ENCODE measurements around the gene UVRAG. TPM values are rescaled to one million over a fixed set of nuclear protein-coding genes. Genes with fewer than 3 reads are reported as not detected.

UVRAG gene
- total and polyA plus RNA-seq, 2 of the 4 experiments (the other 2 are of a cell fraction): 5.6 to 10.9 TPM

- Histone ChIP-seq H4K20me1 (ENCODE audit: insufficient read depth, low read length) (peaks cover 2% of the 10 kb centered on the region; the same call in 1 of the 2 replicates), H3K9me1 (ENCODE audit: insufficient read depth, low read length) (peaks cover 5% of the 10 kb centered on the region; the same call in 1 of the 2 replicates), H2AK9ac (replicated peaks; ENCODE audit: low read depth, low read length, poor library complexity) (no peak overlapping the region), H3K4me1 (ENCODE audit: control insufficient read depth, insufficient read depth, low read length) (peaks cover 6% of the 10 kb centered on the region), H2BK5ac (ENCODE audit: low read depth, low read length, poor library complexity, severe bottlenecking) (peak overlapping the region; percentile 63), H3K9ac (ENCODE audit: low read depth, low read length) (no peak overlapping the region), H3K79me1 (ENCODE audit: low read depth in 1 of 2, low read length in 2 of 2) (peaks cover 30 to 59% of the 10 kb centered on the region in 2 experiments), H4K91ac (ENCODE audit: insufficient read depth, low read depth, low read length) (no peak overlapping the region), H2BK20ac (ENCODE audit: low read depth, low read length) (no peak overlapping the region), H3K27me3 (ENCODE audit: control insufficient read depth, insufficient read depth, low read length) (no peaks in the 10 kb centered on the region), H3K36me3 (ENCODE audit: control insufficient read depth, insufficient read depth, low read length) (no peaks in the 10 kb centered on the region), H3K4me3 (ENCODE audit: insufficient read depth, low read depth, low read length) (no peak overlapping the region), H4K5ac (ENCODE audit: low read depth, low read length) (no peak overlapping the region), H3K4me2 (ENCODE audit: low read depth, low read length) (peak overlapping the region; percentile 55; the same call in 1 of the 2 replicates), H2AK5ac (ENCODE audit: low read depth, low read length) (no peak overlapping the region), H4K8ac (ENCODE audit: low read depth in 2 of 2, low read length in 2 of 2) (no peak overlapping the region), H2AFZ (replicated peaks; ENCODE audit: low read length, poor library complexity) (no peak overlapping the region), H2BK120ac (ENCODE audit: low read depth, low read length) (no peak overlapping the region), H3K56ac (ENCODE audit: extremely low read depth, insufficient read depth, low read length) (no peak overlapping the region), H3K4ac (ENCODE audit: low read depth, low read length) (no peak overlapping the region), H3K18ac (ENCODE audit: low read depth, low read length) (peak overlapping the region; percentile 71; the same call in 1 of the 2 replicates), H3K23ac (ENCODE audit: low read depth, low read length) (no peak overlapping the region; the same call in 1 of the 2 replicates), H3K27ac (ENCODE audit: insufficient read depth, low read length) (no peak overlapping the region), H2BK15ac (ENCODE audit: low read depth, low read length) (no peak overlapping the region), H3K9me3 (ENCODE audit: control insufficient read depth, insufficient read depth, low read length) (no peaks in the 10 kb centered on the region), H3K14ac (replicated peaks; ENCODE audit: low read depth, low read length) (no peak overlapping the region)
- peak; percentile 28 for DNase-seq
- ChIA-PET CTCF (interaction anchor here (1.3 kb wide), 1 partner anchor 41 kb away, joined by 3 read pairs; no protein-coding TSS in a partner anchor), POLR2A (ENCODE audit: unreplicated experiment) (no interaction called here)
- in situ Hi-C loops (cut with MboI; ENCODE audit: low sequenced_read_pairs): no loop called here
- intact Hi-C loops (cut with micrococcal nuclease): loop anchor here (2.0 kb wide), 1 partner anchor 13 kb away; no protein-coding TSS in a partner anchor
- TF ChIP-seq FOS (IDR thresholded peaks at IDR 0.05; ENCODE audit: low read depth, low read length) (no peak), BHLHE40 (IDR thresholded peaks at IDR 0.05; ENCODE audit: low read depth, low read length) (no peak), RAD21 (IDR thresholded peaks at IDR 0.05; ENCODE audit: low read length) (no peak), CHD1 (IDR thresholded peaks at IDR 0.05; ENCODE audit: low read depth, low read length) (no peak), MAZ (IDR thresholded peaks at IDR 0.05; ENCODE audit: borderline replicate concordance, low read depth, low read length) (no peak), ELK1 (IDR thresholded peaks at IDR 0.05; ENCODE audit: borderline replicate concordance, low read depth, low read length) (no peak), RFX5 (IDR thresholded peaks at IDR 0.05; ENCODE audit: low read depth, low read length) (no peak)
- ATAC-seq (ENCODE audit: low read depth): peak; percentile 24; the same call in 1 of the 2 replicates
- no CpG with 5 or more reads among the region's 5 CpGs for WGBS, 2 experiments (ENCODE audit: extremely low coverage in 2 of 2, insufficient read length in 1 of 2)
- dilution Hi-C loops (cut with HindIII; ENCODE audit: low sequenced_read_pairs, unreplicated experiment): no loop called here
- no TSS peak for BruUV-seq (replicated peaks)
These were observed 12.6 kb downstream of the UVRAG start for GRCh38 chr11:75827562-75827961.

Measured in IMR-90 (cell line).